Measurements from ENCODE around the gene YWHAH.
A peak's percentile ranks its signal among the peaks of the same experiment; 100 is the strongest.

YWHAH gene

GRCh38 chr22:31957970-31958594, 13.7 kb downstream of the YWHAH start:
- ChIA-PET POLR2A (interaction anchor here (0.6 to 1.7 kb wide), 2 partner anchors 13 to 273 kb away, joined by 3 to 5 read pairs; no protein-coding TSS in a partner anchor), CTCF (interaction anchor here (1.2 to 6.5 kb wide), 3 partner anchors 12 to 292 kb away, joined by 4 to 50 read pairs (median 4); no protein-coding TSS in a partner anchor)
- H3K4me1 ChIP-seq (ENCODE audit: control insufficient read depth, insufficient read depth, low read length), result no peaks in the 10 kb centered on the region; the same call in none of the 2 replicates
- H3K36me3 ChIP-seq (ENCODE audit: control insufficient read depth in 2 of 2, insufficient read depth in 1 of 2, low read length in 2 of 2), result peaks cover 6 to 31% of the 10 kb centered on the region in 2 experiments; a peak in 2 of 3 replicates
- no peak overlapping the region for H3K4me3 ChIP-seq (ENCODE audit: low read depth, low read length)
- H3K9me3 ChIP-seq (ENCODE audit: control insufficient read depth, insufficient read depth, low read depth, low read length), result no peaks in the 10 kb centered on the region
- no peak for TF ChIP-seq TSHZ1 (tag by site-specific recombination; IDR thresholded peaks at IDR 0.05; ENCODE audit: borderline replicate concordance)
- TF ChIP-seq, protein P1, sequence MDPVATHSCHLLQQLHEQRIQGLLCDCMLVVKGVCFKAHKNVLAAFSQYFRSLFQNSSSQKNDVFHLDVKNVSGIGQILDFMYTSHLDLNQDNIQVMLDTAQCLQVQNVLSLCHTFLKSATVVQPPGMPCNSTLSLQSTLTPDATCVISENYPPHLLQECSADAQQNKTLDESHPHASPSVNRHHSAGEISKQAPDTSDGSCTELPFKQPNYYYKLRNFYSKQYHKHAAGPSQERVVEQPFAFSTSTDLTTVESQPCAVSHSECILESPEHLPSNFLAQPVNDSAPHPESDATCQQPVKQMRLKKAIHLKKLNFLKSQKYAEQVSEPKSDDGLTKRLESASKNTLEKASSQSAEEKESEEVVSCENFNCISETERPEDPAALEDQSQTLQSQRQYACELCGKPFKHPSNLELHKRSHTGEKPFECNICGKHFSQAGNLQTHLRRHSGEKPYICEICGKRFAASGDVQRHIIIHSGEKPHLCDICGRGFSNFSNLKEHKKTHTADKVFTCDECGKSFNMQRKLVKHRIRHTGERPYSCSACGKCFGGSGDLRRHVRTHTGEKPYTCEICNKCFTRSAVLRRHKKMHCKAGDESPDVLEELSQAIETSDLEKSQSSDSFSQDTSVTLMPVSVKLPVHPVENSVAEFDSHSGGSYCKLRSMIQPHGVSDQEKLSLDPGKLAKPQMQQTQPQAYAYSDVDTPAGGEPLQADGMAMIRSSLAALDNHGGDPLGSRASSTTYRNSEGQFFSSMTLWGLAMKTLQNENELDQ (tag by site-specific recombination; IDR thresholded peaks at IDR 0.05; ENCODE audit: low read depth), result no peak
- no peak for TF ChIP-seq SCRT2 (tag by site-specific recombination; IDR thresholded peaks at IDR 0.05)
- TF ChIP-seq PRDM2 (tag by site-specific recombination; IDR thresholded peaks at IDR 0.05; ENCODE audit: borderline replicate concordance), result no peak
- no peak for TF ChIP-seq ZNF529 (tag by site-specific recombination; IDR thresholded peaks at IDR 0.05; ENCODE audit: insufficient replicate concordance)
- no peak for TF ChIP-seq ZNF157 (tag by site-specific recombination; IDR thresholded peaks at IDR 0.05)
- TF ChIP-seq ZNF335 (tag by site-specific recombination; conservative IDR thresholded peaks at IDR 0.05), result no peak
- TF ChIP-seq YY2 (tag by site-specific recombination; IDR thresholded peaks at IDR 0.05), result no peak
- no peak overlapping the region for H3K27ac ChIP-seq (ENCODE audit: extremely low read depth, low read depth, low read length)

- Histone ChIP-seq H3K9me3 (ENCODE audit: control insufficient read depth, insufficient read depth, low read depth, low read length) (no peaks in the 10 kb centered on the region), H3K4me3 (ENCODE audit: low read depth, low read length) (no peak overlapping the region), H3K27ac (ENCODE audit: extremely low read depth, low read depth, low read length) (no peak overlapping the region), H3K4me1 (ENCODE audit: control insufficient read depth, insufficient read depth, low read length) (no peaks in the 10 kb centered on the region; the same call in none of the 2 replicates), H3K36me3 (ENCODE audit: control insufficient read depth in 2 of 2, insufficient read depth in 1 of 2, low read length in 2 of 2) (peaks cover 6 to 31% of the 10 kb centered on the region in 2 experiments; a peak in 2 of 3 replicates)
- TF ChIP-seq KLF16 (tag by site-specific recombination; IDR thresholded peaks at IDR 0.05) (no peak), PRDM2 (tag by site-specific recombination; IDR thresholded peaks at IDR 0.05; ENCODE audit: borderline replicate concordance) (no peak), ZNF596 (tag by site-specific recombination; IDR thresholded peaks at IDR 0.05) (peak; percentile 90)
- ChIA-PET CTCF (interaction anchor here (0.5 to 6.5 kb wide), 4 partner anchors 11 to 293 kb away, joined by 3 to 50 read pairs (median 13); no protein-coding TSS in a partner anchor), POLR2A (interaction anchor here (1.2 to 1.7 kb wide), 2 partner anchors 10 to 13 kb away, joined by 3 to 5 read pairs; no protein-coding TSS in a partner anchor)
Measured at GRCh38 chr22:31958625-31959239, 14.4 kb downstream of the YWHAH start.

All from HEK293 (cell line).